PFSK-1 (cell line): ENCODE results near the gene ZNF503.

Source experiments
- POLR2AphosphoS5 ChIP-seq: IDR thresholded peaks from 2 replicates; pipeline ENCODE4 v1.6.1; 2012; ENCODE audit warnings: low read depth, mild to moderate bottlenecking, control low read depth, low read length, moderate library complexity
- SIN3A ChIP-seq: IDR thresholded peaks from 2 replicates; pipeline ENCODE4 v1.6.1; 2012; ENCODE audit warnings: mild to moderate bottlenecking, low read length, moderate library complexity, borderline replicate concordance; ENCODE audit not compliant: insufficient read depth
- TAF1 ChIP-seq: IDR thresholded peaks from 2 replicates; pipeline ENCODE4 v1.6.1; 2012; ENCODE audit warnings: low read length, control low read depth, borderline replicate concordance; ENCODE audit not compliant: insufficient read depth
- TF ChIP-seq, protein P1 (sequence below), 2 experiments: IDR thresholded peaks; 2 replicates each; pipeline versions ENCODE4 v1.6.1 to v1.8.0; 2011 to 2012; ENCODE audit warnings: low read depth in 2 of 2, low read length in 2 of 2, control low read depth in 1 of 2, inconsistent platforms in 1 of 2, mild to moderate bottlenecking in 1 of 2, moderate library complexity in 1 of 2; ENCODE audit not compliant: insufficient read depth in 1 of 2

GRCh38 chr10:75425291-75426079 is 23.9 kb upstream of the ZNF503 start:
- TF ChIP-seq, protein P1, sequence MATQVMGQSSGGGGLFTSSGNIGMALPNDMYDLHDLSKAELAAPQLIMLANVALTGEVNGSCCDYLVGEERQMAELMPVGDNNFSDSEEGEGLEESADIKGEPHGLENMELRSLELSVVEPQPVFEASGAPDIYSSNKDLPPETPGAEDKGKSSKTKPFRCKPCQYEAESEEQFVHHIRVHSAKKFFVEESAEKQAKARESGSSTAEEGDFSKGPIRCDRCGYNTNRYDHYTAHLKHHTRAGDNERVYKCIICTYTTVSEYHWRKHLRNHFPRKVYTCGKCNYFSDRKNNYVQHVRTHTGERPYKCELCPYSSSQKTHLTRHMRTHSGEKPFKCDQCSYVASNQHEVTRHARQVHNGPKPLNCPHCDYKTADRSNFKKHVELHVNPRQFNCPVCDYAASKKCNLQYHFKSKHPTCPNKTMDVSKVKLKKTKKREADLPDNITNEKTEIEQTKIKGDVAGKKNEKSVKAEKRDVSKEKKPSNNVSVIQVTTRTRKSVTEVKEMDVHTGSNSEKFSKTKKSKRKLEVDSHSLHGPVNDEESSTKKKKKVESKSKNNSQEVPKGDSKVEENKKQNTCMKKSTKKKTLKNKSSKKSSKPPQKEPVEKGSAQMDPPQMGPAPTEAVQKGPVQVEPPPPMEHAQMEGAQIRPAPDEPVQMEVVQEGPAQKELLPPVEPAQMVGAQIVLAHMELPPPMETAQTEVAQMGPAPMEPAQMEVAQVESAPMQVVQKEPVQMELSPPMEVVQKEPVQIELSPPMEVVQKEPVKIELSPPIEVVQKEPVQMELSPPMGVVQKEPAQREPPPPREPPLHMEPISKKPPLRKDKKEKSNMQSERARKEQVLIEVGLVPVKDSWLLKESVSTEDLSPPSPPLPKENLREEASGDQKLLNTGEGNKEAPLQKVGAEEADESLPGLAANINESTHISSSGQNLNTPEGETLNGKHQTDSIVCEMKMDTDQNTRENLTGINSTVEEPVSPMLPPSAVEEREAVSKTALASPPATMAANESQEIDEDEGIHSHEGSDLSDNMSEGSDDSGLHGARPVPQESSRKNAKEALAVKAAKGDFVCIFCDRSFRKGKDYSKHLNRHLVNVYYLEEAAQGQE (IDR thresholded peaks at IDR 0.05; ENCODE audit: insufficient read depth in 1 of 2, low read depth in 2 of 2, low read length in 2 of 2) = no peak
- TF ChIP-seq SIN3A (no peak), POLR2AphosphoS5 (no peak), TAF1 (no peak)
